ENCODE measurements around the gene CABLES2.

The CABLES2 gene

DNA sequence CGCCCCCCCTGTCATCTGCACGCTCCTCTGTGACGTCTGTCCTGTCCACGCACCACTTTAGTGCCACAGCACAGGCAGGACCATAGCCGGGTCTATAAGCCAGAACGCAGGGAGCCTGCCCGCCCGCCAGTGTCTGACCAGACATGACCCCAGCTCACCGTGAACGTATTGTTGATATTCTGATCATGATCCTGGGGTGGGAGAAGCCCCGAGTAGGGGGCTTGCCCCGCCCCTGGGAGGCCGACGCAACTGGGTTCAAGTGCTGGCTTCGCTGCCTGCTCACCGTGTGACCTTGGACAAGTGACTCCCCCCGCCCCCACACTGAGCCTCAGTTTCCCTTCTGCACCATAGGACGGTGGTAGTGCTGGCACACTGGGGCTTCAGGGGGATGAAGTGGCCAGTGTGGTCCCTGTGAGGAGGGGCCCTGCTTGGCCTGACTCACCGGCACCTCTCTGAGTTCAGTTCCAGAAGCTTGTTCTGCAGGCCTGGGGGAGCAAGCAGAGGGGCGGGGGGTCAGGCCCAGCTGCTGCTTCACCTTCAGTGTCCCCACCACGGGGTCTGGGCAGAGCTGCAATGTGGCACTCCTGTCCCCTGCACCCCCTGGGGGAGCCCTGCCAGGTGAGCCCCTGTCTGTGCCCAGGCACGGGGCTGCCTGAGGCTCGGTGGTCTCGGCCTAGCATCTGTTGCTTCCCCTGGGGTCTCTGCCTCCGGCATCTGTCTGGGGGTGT, 11.1 kb upstream of the CABLES2 start:
- DNase-seq, result no peak

DNA sequence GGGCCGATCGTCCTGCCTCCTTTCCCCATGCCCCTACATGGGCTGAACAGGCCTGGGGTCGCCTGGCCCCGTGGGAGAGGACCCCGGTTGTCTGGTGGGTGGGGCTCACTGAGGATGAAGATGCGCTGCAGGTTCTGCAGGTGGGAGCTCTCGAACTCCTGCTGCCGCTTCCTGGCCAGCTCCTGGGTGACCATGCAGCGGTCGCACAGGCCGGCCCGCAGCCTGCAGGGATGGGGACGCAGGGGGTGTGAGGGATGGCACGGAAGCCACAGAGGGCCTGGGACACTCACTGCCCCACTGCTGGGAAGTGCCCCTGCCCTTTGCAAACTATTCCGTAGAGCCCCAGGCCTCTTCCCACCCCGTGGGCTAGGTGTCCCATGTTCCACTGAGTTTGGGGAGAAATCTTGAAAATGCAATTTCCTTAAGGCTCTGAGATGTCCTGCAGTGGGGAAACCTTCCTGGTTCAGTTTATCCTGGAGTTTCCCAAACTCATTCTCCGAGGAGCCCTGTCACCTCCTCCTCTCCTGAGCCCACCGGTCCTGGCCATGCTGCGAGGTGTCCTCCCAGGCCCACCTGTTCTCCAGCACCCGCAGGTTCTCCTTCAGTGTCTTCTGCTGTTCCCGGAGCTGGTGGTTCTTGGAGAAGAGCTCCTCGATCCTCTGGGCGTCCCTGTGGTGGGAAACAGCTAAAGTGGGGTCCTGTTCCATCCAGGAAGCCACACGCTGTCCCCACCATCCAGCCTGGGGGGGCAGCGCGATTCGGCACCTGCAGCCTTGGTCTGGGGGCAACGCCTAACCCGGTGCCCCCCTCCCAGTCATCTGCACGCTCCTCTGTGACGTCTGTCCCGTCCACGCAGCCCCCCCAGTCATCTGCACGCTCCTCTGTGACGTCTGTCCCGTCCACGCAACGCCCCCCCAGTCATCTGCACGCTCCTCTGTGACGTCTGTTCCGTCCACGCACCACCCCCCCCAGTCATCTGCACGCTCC, 9.9 kb upstream of the CABLES2 start:
- no peak for DNase-seq

DNA sequence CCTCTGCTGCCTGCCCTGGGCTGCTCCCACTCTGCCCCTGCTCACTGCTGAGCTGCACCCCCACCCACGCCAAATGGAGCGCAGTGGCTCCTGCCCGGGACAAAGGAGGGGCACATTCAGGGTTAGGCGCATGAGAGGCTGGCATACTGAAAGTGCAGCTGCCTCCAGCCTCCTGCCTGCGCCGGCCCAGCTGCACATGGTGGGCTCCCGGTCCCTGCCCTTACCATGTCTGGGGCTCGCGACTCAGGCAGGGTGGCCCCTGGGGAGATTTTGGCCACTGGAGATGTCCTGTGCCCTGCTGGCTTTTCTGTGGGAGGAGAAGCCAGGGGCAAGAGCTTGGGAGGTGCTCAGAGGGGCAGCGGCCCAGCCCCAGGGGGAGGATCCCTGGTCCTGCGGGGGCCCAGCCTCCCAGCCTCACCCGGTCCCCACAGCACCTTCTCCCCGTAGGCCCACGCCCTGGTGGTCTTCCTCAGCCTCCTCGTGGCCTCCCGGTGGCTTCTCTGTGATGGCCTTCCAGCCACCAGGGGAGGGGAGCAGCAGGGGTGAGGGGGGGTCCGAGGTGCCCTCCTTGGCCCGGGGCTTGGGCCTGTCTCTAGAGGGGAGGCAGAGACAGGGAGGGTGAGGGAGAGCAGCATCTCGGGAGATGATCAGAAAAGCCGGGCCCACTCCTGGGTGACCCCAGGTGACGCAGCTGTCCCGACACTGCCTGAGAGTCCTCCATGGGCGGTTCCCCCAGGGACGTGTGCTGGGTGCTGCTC, 8.4 kb upstream of the CABLES2 start:
- no peak for DNase-seq

DNA sequence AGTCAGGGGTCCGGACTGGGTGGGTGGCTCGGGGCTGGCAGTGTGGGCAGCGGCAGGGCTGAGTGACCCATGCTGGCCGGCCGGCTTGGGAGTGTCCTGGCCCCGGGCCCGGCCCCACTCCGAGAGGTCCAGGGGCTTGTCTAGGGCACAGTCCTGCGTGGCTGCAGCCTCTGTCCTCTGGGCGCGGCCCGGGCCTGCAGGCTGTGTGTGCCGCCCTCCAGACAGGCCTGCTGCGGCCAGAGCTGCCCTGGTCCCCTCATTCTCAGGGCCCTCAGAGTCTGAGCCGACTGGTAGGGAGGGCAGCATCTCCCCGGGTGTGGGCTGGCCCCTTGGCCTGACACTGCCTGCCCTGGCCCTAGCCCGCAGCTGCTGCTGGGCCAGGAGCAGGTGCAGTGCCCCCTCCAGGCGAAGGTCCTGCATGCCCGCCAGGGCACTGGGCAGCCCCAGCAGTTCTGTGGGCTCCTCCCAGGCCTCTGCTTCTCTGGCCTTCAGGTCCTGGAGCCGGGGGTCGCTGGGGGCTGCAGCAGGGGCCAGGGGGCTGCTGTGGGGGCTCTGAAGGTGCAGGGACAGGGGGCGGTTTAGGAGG, 6.9 kb upstream of the CABLES2 start:
- DNase-seq, result no peak

DNA sequence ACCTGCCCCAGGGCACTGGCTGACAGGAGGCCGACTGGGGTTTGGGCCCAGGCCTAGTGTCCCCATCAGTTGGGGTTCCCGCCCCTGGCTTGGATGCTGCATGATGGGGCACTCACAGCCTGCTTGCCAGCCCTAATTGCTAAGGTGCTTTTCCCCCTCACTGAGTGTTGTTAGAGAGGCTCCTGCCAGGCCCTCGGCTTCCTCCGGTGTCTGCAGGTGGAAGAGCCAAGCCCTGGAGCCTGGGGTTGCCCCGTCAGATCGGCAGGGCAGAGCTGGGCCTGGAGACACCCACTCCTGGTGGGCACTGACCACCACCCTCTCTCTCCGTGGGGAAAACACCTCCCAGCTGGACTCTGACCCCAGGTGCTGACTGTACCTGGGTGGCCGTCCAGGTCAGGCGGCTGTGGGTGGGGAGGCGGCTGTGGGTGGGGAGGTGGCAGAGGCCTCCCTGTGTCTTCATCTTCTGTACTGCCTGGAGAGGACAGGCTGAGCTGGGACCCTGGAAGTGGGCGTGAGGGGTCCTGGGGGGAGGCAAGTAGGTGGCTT, 6.0 kb upstream of the CABLES2 start:
- no peak for DNase-seq

DNA sequence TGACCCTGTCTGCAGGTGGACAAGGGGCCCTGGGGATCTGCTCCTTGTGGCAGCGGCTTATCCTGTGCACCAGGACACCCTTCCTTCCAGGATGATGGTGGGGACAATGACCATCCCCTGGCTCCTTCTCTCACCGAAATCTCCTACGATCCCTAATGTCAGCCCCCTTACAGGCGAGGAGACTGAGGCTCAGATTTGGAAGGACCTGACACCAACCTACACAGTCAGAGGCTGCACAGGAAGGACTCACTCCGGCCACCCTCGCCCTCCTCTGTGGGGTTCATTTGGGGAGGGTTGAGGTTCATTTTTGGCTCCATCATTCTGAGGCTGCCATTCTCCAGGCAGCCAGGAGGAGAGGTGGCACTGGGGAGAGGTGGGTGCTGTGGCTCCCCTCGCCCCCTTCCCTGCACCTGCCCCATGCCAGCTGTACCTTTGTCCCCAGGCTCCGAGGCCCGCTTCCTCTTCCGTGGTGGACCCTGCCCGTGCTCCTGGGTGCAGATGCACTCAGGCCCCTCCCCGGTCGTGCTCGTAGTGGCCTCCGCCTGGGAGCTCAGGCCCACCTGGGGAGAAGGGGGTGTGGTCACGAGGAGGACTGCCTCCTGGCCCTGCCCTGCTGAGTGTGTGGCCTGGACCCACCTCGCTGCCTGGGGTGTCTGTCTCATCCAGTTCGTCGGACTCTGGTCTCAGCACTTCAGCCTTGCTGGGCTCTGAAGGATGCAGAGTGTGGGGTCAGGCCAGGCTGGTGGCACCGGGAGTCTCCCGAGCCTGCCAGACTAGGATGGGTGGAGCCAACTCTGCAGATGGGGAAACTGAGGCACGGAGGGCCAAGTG, 5.3 kb upstream of the CABLES2 start:
- no peak for DNase-seq

DNA sequence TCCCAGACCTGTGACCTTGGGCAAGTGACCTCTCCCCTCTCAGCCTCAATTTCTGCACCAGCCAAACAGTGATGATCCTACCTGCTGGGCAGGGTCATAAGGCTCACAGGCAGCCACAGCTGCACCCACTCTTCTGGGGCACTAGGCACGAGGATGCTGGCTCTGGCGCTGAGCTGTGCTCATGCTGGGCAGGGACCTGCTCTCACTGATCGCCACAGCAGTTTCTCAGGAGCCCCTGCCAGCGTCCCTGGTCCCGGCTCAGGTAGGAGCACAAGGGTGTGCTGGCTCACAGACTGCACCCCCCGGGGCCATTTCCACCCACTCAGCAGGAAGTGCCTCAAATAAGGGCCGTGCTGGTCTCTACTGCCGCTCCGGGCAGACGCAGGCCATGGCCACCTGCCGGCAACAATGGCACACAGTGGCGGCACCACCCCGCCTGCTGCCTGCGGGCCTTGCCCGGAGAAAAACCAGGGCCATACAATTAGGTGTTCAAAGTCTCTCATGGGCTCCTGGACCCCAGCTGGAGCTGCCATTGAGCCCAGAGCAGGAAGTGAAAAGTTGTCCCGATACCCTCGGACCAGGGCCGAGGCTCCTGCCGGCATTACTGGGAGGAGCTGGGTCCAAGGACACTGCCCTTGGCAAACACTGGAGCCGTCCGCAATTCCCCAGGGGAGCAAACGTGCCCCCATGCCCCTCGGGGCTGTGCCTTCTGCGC, 4.6 kb upstream of the CABLES2 start:
- DNase-seq, result no peak

DNA sequence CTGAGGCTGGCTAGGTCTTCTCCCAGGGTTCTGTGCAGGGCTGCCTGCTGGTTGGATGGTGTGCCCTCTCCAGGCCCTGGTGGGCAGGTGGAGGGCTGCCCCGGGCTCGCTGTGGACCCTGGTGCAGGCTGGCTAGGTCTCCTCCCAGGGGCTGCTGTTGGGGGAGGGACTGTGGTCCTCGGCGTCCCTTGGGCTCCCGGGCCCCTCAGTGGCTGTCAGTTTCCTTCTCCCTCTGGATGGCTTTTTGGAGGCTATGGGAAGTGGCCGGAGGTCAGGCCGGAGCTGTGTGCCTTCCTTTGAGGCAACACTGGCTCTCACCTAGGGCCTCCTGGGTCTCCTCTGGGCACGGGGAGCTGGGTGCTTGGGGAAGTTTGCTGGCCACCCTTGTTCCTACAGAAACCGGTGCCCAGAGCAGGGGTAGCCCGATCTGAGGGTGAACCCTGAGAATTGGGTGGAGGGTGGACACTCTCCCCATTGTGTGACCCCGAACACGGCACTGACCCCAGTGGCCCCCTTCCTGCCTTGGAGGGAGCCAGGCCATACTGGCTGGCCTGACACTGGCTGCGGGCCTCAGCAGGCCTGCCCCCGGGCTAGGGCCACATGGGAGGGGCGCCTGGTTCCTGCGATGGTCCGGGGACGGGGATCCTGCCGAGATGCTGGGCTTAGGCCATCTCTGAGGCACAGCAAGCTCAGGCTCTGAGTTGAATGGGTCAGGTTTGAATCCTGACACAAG, 3.8 kb upstream of the CABLES2 start:
- DNase-seq, result no peak

DNA sequence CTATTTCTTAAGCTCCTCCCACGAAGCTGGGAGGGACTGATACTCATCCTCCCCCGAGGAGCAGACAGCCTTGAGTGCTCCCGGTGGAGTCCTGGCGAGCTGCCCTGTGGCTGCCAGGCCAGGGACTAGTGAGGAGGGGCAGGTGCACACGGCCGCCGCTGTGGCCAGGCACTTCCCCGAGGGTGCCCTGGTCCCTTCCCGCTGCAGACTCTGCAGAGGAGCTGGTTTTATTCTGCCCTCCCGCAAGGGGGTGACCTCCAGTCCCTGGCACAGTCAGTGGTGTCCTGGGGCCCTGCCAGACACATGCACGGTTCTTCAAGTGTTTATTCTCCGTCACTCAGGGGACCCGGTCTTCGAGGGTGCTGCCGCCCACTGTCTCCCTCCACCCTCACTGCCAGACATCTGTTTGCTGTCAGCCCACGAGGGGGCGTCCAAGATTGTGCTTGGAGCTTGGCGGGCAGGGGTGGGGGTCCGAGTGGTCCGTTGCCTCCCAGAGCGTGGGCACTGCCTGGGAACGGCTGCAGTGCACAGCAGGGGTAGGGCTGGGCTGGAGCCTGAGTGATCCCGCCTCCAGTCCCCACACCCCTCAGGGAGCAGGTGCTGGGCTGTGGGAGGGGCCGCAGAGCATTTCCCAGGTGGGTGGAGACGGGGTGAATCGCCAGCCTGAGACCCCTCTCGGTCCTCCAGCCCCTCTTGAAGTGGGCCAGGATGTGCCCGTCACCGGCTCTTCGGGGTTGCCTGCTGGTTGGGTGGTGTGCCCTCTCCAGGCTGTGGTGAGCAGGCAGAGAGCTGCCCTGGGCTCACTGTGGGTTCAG, 3.1 kb upstream of the CABLES2 start:
- peak; percentile 23 for DNase-seq

DNA sequence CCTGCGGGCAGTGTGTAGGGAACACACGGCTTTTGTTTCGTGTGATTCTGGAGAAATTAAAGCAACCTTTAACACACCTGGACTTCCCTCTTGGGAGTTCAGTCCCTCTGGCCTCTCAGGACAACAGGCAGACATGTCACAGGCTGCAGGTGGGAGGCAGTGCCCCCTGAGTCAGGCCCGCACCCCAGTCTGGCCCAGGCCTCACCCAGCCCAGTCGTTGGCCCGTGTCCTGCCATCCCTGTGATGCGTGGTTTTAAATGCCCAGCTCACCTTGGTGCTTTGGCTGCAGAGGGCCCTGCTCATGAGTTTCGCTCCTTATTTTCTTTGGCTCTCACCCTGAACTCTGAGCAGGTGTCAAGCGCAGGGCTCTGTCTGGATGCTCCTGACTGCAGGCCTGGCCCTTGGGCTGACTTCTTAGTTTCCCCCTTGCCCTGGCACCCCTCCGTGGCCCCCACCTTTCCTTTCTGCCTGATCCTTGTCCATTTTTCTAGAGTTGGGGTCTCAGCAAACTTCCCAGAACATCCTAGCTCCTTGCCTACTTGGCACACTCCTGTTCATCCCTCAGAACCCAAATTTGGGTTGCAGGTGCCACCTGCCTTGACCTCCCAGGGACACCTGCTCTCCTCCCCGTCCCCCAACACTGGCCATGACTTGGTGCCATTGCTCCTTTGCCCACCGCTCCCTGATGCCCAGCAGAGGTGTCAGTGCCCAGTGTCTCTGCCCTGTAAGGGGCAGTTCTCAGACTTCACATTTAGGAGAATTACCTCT, 2.2 kb upstream of the CABLES2 start:
- no peak for DNase-seq

DNA sequence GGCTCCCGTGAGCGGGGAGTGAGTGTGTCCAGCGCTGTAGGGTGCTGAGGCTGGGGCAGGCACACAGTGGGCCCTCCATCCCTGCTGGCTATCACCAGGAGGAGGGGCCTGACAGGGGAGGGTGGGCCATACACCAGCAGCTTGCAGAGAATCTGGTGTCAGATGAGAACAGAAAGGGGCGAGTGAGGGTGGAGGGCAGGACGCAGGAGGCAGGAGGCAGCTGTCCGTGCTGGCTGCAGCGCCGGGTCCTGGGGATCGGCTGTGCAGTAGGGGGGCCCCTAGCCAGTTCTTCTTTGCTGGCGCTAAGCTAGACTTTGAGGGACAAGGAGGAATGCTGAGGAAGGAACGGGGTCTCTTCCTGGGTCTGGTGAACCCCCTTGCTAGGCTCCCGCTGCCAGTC, 1.6 kb upstream of the CABLES2 start:
- no peak for DNase-seq

DNA sequence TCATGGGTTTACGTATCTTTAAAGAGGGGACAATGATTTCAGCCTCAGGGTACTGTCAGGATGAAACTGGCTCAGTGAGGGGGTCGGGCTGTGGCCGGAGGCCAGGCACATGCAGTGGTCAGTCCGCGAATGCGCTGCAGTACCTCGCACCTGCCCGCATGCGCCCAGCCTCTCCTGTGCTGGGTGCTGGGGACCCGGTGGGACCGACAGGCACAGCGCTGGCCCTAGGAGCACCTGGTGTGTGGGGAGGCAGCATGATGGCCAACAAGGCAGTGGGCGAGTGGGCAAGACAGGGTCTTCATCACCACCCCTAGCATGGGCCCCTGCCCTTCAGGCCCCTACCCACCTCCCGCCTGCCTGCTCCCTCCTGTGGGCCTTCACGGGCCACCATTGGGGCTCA, 970 bp upstream of the CABLES2 start:
- DNase-seq, result no peak

DNA sequence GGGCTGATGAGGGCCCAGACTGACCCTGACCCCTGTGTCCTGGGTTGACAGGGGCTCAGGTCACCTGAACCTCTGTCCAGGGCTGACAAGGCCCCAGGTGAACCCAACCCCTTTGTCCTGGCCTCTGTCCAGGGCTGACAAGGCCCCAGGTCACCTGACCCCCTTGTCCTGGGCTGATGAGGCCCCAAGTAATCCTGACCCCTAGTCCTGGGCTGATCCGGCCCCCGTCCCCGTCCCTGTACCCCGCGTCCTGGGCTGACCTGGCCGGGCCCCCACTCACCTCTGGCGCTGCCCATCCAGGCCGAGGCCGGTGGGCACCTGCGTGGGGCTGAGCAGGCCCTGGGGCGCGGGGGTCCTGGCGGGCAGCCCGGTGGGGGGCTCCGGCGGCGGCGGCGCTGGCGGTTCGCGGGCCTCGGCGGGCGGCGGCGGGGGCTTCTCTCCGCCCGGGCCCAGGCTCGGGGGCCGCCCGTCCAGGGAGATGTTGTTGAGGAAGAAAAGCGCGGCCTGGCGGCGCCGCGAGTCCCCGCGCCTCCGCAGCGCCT, 379 bp downstream of the CABLES2 start:
- DNase-seq, result no peak

DNA sequence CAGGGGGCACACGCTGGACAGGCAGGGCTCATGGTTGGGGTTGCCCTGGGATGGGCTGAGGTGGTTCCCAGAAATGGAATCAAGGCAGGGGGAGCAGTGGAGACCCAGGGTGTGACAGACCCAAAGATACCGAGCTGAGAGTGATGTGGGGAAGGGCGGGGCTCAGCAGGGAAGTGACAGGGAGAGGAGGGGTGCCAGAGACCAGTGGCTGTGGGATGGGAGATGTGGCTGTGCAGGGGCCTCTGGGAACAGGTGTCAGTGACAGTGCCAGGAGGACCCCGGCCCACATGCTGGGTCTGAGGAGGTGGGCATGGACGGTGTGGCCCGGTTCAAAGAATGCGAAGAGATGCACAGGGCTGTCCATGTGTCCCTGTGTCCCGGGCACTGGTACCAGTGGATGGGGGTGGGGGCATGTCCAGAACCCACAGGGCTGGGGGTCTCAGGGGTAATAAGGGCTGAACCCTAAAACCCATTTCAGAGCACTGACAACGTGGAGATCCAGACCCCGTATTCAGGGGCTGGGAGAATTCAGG, 1.0 kb downstream of the CABLES2 start:
- no peak for DNase-seq

DNA sequence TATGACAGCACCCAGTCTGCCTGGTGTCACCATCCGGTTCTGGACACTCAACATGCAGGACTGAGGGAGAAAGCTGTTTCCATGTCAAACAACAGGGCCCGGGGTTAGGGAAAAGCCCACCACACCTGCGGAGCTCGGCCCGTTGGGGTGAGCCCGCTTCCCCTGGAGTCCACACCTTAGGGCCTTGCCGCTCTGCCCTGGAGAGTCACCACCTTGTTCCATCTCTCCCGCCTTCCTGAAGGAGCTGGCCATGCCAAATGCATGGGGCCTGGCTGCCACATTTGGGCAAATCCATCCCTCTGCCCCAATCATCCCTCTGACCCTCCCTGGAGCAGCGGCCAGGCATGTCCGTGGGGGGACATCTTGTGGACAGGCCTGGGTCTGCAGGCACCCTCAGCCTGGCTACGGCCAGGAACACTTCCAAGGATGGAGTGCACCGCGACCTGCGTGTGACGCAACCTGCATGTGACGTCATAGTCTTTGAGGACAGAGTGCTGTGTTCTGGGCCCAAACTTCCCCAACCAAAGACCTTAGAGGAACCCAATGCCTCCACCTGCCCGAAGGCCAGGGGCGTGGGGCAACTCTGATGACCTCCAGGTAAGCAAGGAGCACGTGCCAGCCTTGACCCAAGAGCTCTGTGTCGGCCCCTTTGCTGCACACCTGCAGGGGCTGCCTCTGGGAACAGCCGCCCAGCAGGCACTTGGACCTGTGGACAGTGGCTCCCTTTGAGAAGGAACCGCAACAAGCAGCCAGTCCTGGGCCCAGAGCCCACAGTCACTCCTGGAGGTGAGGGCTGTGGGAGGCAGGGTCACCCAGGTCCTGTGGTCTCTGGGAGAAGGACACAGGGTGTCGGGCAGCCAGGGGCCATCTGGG, 1.7 kb downstream of the CABLES2 start:
- DNase-seq, result peak; percentile 27

DNA sequence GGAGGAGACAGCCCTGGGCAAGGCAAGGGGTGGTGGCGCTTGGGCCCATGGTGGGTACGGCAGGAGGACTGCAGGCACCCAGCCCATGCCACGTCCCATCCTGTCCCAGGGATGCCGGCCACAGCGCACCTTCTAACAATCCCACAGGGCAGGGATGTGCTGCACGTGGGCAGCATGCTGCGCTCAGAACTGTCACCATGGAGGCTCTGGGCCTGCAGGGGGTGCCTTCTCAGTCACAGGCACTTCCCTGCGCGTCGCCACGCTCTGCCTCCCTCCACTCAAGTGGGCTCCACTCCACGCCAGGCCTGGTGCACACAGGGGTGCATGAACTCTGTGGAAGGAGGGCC, 2.4 kb downstream of the CABLES2 start:
- DNase-seq, result no peak

DNA sequence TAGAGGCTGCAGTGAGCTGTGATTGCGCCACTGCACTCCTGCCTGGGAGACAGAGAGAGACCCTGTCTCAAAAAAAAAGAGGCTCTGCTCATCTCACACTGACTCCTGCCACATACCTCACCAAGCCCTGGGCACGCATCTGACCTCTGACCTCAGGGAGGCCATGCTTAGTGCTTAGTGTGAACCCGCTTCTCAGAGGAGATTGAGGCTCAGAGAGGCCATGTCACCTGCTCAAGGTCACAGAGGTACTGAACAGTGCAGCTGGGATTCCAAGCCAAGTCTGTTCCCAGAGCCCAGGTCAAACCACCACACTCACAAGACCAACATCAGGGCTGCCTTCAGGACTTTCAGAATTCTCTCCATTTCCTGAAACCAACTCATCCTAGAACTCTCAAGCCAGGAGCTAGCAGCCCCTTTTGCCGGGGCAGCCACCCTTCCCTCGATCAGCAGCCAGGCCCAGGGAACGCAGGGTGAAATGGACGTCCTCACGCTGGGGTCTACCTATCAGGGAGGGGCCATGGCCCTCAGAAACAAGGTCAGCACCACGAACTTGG, 2.9 kb downstream of the CABLES2 start:
- no peak for DNase-seq

All from CD4-positive, alpha-beta T cell treated with Interleukin-15 for 1 hour (primary cell).